ENCODE measurements around the gene CEP250.
"Not testable (repeated sequence)": the region's sequence is repeated elsewhere in the genome, so short reads cannot be mapped to it uniquely, and the experiment has no call there.

Gene CEP250

DNA sequence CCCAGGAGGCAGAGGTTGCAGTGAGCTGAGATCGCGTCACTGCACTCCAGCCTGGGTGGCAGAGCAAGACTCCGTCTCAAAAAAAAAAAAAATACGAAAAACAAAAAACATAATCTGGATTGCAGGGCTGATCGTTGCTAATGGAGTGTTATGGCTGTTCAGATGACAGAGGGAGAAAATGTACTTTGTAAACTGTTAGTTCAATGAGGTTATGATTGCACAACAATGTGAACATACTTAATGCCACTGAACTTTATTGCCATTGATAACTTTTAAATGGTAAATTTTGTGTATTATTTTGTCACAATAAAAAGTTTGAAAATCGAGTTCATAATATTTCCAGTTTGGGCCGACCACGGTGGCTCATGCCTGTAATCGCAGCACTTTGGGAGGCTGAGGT, 63.6 kb downstream of the CEP250 start:
- DNase-seq (ENCODE audit: low read depth in 2 of 2), result no peak

DNA sequence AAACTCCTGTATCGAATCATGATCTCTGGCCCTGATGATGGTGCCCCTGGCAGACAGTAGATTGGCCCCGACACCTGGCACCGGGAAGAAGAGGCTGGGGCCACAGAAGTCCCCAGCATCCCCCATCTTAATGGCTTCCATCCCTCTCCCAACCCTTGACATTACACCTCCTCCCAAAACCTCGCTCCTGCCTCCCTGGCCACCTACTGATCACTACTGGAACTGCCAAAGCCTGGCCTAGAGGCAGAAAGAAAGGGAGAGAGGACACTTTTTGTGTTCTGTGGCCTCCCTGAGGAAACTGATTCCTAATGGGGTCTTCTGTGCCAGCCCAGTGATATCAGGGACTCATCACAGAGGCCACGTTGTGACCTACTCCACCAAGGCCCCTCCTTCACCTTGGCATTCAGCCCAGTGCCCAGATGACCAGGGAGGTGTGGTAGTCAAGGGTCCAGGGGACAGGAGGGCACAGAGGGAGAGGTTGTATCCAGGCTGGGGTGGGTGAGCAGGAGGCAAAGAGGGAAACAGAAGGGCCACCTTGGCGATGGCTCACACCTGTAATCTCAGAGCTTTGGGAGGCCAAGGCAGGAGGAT, 68.0 kb downstream of the CEP250 start:
- no peak for DNase-seq (ENCODE audit: low read depth in 2 of 2)

DNA sequence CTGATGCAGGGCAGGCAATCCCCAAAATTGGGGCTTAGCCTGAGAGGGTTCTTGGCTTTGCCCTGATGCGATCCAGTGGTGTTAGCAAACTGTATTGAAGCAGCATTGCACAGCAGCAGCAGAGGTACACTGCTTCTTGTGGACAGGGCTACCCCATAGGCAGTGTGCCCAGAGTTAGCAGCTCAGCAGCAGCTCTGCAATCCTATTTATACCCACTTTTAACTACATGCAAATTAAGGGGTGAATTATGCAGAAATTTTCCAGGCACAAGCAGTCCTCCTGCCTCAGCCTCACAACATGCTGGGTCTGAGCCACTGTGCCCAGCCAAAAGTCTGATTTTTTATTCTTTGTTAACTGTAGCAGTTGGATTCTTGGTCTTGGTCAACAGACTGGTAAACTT, 70.2 kb downstream of the CEP250 start:
- DNase-seq (ENCODE audit: low read depth in 2 of 2), result no peak

DNA sequence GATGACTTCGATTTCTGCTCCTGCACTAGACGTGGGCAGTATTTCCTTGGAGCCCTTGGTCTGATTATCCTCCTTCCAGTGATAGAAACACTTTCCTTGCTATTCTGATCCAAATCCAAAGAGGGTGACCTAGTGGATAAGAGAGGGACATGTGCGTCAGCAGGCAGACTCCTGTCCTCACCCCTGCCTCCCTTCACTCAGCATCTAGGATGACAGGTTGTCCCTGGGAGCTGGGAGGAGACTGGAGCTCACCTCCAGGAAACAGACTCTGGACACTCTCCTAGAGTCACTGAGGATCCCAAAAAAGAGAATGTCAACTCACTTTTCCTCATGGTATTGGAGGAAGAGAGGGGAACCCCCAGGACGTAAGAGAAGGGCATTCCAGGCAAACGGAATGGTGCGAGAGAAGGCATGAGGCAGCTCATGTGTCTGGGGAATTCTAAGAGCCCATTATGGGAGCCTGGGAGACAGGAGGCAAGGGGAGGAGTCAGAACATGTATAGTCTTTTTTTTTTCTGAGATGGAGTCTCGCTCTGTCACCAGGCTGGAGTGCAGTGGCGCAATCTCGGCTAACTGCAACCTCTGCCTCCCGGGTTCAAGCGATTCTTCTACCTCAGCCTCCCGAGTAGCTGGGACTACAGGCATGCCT, 71.8 kb downstream of the CEP250 start:
- DNase-seq (ENCODE audit: low read depth in 2 of 2), result no peak

DNA sequence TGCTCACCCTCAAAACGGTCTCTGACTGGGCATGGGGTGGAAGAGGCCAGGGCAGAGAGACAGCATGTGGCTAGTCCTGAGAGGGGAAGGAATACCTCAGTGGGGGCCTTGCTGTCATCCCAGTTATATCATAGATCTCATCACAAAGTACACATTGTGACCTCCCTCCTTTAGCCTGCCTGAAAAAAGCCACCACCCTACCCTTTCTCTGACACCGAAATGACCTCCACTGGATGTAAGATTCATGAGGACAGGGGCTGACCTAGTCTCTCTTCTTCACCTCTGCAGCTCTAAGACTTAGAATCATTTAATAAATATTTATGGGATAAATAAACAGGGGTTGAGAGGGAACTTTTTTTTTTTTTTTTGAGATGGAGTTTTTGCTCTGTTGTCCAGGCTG, 74.2 kb downstream of the CEP250 start, which contains the start of gene C20orf173:
Gene C20orf173 (minus strand): TSS at position 101 of the 400 bp plus-strand sequence. CDS start 279 bp downstream, outside the sequence.
- DNase-seq (ENCODE audit: low read depth in 2 of 2), result no peak

DNA sequence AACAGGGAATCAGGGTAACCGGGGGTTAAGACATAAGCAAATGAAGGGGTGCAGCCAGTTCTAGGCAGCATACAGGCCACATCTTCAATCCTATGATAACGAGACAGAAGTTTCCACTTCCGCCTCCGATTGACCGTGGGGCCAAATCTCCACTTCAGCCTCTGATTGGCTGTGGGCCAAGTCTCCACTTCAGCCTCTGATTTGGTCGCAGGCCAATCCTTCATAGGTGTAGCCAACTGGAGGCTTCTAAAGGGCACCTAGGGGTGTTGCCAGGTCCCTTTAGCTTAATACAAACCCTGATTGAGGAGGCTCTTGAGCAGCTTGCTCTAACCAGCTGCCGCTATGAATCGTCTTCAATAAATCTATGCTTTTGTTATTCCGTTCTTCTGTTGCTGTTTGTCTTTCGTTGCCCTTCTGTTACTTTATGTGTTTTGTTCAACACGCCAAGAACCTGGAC, 84.4 kb downstream of the CEP250 start:
- no peak for DNase-seq (ENCODE audit: low read depth in 2 of 2)

DNA sequence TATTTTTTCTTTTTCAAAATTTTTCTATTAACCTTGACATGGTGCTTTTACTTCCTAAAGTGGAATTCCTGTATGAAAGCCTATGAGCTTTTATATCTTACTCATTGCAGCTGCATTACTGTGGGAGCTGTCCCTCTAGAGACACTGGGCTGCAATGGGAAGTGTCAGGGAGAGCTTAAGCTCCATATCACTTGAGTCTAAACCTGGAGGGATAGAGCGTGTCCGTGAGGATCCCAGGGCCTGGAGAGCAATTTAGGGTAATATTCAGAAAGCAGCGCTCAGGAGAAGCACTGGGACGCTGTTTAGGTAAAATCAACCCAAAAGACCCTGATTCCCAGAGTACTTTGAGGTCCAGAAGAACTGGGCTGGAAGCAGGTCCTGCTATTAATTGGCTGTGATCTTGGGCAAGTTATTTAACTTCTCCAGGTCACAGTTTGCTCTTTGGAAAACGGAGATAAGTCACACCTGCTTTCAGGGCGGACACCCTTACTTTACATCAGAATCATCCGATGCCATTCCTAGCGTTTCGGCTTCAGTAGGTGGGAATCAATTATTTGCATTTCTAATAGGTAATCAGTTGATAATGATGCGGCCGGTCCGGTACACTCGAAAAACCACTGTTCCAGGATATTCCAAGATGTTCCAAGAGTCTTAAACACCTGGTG, 85.9 kb downstream of the CEP250 start:
- DNase-seq (ENCODE audit: low read depth in 2 of 2), result no peak

DNA sequence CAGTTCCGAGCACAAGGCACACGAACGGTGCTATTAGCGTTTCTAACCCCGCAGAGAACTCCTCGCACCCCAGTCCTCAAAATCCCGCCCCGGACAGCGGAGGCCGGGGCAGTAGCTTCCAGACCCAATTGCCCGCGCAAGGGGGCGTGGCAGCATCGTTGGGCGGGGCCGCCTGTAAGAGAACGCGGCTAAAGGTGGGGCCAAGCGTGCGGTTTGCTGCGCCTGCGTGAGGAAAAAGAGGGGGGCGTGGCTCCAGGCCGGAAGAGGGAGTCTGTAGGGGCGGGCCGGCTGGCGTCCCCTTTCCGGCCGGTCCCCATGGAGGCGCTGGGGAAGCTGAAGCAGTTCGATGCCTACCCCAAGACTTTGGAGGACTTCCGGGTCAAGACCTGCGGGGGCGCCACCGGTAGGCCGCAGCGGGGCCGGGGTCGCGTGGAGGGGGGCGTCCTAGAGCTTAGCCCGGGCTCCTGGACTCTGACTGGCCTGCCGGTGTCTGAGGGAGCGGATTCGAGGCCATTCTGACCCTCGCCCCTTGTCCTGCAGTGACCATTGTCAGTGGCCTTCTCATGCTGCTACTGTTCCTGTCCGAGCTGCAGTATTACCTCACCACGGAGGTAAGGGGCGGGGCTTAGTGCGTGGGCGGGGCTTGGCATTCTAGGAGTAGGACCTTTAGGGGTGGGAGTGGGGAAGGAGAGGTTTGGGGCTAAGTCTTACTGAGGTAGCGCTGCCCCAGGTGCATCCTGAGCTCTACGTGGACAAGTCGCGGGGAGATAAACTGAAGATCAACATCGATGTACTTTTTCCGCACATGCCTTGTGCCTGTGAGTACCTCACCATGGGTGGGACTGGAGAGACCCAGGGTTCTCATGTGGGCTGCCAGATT, 86.6 kb downstream of the CEP250 start, which contains the start of gene ERGIC3:
Gene ERGIC3 (plus strand): TSS at position 296 of the 880 bp plus-strand sequence. CDS start 20 bp downstream, at position 316.
- peak; percentile 92 to 94 for DNase-seq (ENCODE audit: low read depth in 2 of 2)

DNA sequence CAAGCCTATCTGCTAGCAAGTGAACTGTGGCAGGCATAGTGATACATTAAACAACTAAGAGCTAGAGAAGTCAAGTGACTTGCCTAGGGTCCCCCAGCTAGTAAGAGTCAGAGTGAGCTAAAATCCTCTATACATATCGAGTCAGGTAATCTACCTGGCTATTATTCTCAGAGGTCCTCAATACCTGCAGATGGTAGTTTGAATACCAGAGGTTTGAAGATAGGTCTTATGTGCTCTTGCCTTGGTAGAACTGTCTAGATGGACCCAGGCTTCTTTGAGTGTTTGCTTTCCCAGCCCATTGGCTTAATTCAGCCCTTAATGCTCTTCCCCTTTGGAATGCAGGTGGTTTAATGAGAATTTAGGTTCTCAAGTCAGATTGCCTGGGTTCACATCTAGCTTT, 87.6 kb downstream of the CEP250 start:
- DNase-seq (ENCODE audit: low read depth in 2 of 2), result no peak

DNA sequence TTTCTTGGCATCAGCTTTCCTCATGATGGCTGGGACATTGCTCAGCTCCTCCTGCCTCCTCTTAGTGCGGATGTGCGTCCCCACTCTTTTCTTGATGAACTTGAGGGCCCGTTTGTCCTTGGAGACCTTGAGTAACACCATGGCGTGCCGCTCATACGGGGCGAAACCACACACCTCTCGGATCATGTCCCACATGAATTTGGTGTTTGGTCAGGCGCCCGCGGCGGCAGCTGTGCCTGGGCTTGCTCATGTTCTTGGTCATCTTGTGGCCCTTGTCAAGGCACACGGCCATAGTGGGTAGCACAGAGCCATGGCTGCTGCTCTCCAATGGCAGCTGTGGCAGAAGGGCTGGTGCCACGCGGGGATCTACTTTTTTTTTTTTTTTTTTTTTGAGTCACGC, 89.0 kb downstream of the CEP250 start:
- no peak for DNase-seq (ENCODE audit: low read depth in 2 of 2)

DNA sequence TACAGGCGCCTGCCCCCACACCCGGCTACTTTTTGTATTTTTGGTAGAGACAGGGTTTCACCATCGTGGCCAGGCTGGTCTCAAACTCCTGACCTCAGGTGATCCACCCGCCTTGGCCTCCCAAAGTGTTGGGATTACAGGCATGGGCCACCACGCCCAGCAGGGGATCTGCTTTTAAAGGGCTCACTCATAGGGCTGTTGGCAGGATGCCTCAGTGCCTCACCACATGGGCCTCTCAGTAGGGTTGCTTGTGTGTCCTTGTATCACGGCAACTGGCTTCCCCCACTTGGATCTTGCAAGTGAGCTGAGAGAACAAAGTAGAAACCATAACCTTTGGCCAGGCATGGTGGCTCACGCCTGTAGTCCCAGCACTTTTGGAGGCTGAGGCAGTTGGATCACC, 89.5 kb downstream of the CEP250 start:
- DNase-seq (ENCODE audit: low read depth in 2 of 2), result not testable (repeated sequence)

DNA sequence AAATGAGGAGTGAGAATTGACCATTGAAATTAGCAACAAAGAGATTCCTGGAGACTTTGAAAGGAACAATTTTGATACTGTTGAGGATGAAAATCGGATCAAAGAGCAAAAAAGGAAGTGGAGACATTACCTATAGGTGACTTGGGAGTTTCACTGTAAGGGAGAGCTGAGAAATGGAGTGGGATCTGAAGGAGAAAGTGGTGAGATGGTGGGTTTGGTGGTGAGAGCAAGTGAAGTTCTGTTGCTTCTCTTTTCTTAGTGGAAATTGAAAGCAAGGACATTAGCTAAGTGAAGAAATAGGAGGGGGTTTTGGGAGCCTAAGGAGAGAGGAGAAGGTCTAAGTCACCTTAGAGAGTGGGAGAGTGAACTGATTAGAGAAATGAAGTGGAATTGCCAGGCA, 90.7 kb downstream of the CEP250 start:
- no peak for DNase-seq (ENCODE audit: low read depth in 2 of 2)

DNA sequence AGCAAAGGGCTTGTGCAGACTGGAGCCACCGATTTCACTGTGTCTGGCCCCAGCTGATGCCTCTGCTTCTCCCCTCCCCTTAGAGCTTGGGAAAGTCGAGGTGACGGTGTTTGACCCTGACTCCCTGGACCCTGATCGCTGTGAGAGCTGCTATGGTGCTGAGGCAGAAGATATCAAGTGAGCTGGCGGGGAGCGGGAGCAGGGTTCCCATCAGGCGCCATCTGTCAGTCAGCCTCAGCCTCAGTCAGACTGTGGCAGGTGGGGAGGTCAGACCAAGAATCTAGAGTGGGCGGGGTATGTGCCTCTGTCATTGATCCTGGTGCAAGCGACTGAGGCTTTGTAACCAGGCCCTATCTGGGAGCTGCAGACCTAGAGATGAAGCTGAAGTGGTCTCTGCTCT, 91.9 kb downstream of the CEP250 start:
- DNase-seq (ENCODE audit: low read depth in 2 of 2), result no peak

DNA sequence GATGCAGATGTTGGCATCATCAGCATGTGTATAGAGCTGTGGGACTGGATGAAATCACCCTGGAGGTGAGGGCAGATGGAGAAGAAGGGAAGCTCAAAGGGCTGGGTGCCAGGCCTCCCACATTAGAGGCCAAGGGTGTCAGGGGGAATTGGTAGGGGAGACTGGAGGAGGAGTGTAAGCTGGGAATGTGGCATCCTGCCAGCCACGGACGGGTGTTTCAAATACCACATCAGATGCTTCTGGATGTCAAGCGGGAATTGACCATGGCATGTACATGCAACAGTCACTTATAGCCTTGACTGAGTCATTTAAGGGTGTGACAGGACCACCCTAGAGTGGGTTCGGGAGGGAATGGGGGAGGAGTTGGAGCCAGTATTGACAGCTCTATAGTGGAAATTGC, 96.1 kb downstream of the CEP250 start:
- DNase-seq (ENCODE audit: low read depth in 2 of 2), result no peak

DNA sequence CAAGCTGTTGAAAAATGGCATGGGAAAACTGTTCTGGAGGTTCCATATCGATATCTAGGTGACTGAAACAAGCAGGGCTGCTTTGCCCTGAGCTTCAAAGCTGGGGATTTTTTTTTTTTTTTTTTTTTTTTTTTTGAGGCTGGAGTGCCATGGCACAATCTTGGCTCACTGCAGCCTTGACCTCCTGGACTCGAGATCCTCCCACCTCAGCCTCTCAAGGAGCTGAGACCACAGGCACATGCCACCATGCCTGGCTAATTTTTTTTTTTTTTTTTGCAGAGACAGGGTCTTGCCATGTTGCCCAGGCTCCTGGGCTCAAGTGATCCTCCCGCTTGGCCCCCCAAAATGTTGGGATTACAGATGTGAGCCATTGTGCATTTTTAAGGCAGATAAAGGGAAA, 97.5 kb downstream of the CEP250 start:
- DNase-seq (ENCODE audit: low read depth in 2 of 2), result no peak

DNA sequence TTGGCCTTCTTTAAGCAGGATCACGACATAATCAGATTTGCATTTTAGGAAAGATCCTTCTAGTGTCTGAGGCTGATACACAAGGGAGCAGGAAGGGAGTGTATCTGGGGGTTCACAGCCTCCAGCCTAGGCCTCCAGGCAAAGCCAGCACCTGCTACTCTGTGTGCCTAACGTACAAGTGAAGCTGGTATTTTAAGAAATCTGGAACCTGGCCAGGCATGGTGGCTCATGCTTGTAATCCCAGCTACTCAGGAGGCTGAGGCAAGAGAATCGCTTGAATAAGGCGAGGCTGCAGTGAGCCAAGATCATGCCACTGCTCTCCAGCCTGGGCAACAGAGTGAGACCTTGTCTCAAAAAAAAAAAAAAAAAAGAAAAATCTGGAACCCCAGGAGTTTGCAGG, 100.1 kb downstream of the CEP250 start:
- not testable (repeated sequence) for DNase-seq (ENCODE audit: low read depth in 2 of 2)

DNA sequence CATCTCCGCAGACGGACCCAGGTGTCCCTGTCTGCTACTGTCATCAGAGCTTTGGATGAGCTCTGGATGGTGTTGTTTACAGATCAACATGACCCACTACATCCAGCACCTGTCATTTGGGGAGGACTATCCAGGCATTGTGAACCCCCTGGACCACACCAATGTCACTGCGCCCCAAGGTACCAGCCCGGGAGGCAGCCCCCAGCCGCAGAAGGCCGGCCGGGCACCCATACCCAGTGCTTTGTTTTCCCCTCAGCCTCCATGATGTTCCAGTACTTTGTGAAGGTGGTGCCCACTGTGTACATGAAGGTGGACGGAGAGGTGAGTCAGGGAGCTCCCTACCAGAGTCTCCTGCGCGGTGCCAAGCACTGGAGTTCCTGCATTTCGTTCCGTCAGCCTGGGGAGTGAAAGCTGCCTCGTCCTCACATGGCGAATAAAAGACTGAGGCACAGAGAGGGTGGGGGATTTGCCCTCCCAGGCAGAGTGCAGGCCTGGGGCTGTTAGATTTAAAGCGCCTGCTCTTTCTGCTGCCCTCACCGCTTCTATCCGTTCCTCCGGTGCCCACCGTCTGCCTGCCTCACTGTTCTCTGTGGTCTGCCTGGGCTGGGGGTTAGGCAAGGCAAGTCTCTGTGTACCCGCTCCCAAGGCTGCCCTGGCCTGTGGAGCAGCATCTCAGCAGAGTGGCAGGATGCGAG, 100.7 kb downstream of the CEP250 start:
- no peak for DNase-seq (ENCODE audit: low read depth in 2 of 2)

DNA sequence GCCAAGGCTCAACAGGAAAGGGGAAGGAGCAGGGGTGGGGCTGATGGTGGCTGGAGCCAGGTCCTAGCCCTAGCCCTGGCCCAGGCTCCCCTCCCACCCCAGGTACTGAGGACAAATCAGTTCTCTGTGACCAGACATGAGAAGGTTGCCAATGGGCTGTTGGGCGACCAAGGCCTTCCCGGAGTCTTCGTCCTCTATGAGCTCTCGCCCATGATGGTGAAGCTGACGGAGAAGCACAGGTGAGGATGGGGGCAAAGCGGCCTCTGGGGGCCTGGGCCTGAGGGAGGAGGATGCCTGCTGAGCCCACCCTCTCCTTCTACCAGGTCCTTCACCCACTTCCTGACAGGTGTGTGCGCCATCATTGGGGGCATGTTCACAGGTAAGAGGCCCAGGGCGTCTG, 101.5 kb downstream of the CEP250 start:
- DNase-seq (ENCODE audit: low read depth in 2 of 2), result no peak

DNA sequence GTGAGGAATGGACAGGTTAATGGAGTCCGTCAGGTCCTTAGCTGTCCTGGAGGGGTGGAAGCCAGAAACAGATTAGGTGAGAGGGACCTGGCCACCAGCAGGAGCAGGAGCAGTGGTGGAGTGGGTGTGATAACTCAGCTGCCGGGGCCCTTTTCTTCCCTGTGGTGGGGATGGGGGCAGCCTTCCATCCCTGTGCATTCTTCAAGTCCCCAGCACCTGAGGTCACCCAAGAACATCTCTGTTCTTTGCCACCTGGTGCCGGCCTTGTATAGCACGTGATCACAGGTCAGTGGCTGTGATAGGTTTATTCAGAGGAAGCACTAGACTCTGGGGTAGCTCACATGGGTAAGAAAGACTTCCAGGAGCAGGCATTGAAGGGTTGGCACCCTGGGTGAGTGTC, 103.1 kb downstream of the CEP250 start:
- no peak for DNase-seq (ENCODE audit: low read depth in 2 of 2)

DNA sequence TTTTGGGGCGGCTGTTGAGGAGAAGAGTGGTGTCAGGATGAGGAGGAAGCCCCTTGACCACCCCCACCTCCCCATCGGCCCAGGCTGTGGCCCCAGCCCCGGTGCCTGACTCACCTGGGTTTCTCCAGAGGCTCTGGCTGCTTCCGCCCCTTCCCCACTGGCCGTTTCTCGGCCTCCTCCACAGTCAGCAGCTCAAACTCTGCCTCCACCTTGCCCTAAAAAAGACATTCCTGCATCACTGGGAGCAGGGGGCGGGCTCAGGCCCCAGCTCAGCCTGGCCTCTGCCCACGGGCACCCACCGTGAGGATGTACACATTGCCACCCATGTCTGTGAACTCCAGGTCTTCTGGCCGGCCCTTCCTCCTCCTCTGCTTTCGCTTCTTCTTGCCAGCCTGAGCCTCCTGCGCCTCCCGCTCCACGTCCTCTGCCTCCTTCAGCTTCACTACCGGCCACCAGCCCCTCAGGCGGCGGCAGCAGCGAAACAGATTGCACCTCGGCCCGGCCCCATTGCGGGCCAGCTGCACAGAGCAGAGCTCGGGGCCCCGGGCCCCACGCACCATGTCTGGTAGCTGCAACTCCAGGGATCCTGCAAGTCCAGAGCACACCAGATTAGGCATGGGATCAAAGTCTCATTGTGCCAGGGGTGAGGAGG, 103.8 kb downstream of the CEP250 start:
- no peak for DNase-seq (ENCODE audit: low read depth in 2 of 2)

DNA sequence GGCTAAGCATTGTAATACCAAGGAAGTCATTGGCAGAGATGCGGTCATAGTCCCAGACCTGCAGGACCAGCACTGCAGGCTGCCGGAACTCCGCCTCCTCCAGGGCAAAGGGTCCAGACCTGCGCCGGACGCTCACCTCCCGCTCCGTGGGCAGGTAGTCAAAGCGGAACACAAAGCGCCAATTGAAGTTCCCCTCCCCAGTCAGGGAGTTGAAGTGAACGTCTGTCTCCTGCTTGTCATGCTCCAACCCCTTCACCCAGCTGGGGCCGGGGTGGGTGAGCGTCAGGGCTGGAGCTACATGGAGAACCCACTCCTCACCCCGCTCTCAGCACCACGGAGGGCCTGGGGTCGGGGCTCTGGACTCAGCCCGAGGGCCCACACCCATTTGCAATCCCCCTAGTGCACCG, 104.7 kb downstream of the CEP250 start:
- DNase-seq (ENCODE audit: low read depth in 2 of 2), result no peak

Measured in stimulated activated CD8-positive, alpha-beta memory T cell treated with anti-CD3 and anti-CD28 coated beads, Interleukin-7, amount 100 ng/mL, for 4 hours (primary cell).